Endothelial cell of umbilical vein (primary cell): ENCODE measurements around the gene SH3BP5. TPM values are rescaled to one million over a fixed set of nuclear protein-coding genes. Genes with fewer than 3 reads are reported as not detected.

Experiments
- BruUV-seq: library from RNA; stranded (reverse); fragments of 400-500 nt; replicated peaks from 2 replicates; lab custom pipeline; 2021; lab: Mats Ljungman, UMichigan
- CTCF ChIA-PET: fragments of 300-600, 350-600 bp; sonication (Branson Sonifier 250); formaldehyde crosslinking; loops from one replicate; lab custom pipeline; 2021; ENCODE audit warnings: antibody characterized with exemption, inconsistent platforms; lab: Charles Lee
- POLR2A ChIA-PET: fragments of 300-600, 350-600 bp; sonication (Branson Sonifier 250); formaldehyde crosslinking; loops from one replicate; lab custom pipeline; 2021; ENCODE audit warnings: antibody characterized with exemption, inconsistent platforms; lab: Charles Lee
- DNase-seq: peaks from one replicate; pipeline ENCODE4 v3.0.0-alpha.2; 2011; ENCODE audit warnings: low read depth, low spot score
- FAIRE-seq: peaks from 2 replicates; lab custom pipeline; 2011; peaks lifted over from hg19 to GRCh38; lab: Jason Lieb, UNC
- H2AFZ ChIP-seq: 2 replicates; pipeline ENCODE4 v1.6.0; 2012; ENCODE audit warnings: low read depth, low read length, control low read depth, inconsistent platforms
- H3K27ac ChIP-seq: 2 replicates; pipeline ENCODE4 v1.5.1; 2011; ENCODE audit warnings: low read depth, mild to moderate bottlenecking, control low read depth, low read length, moderate library complexity; ENCODE audit not compliant: insufficient read depth
- H3K27me3 ChIP-seq, 2 experiments: 2 replicates each; pipeline versions ENCODE4 v1.6.0 to v1.6.1; 2011; ENCODE audit warnings: low read length in 2 of 2, mixed read lengths in 1 of 2; ENCODE audit not compliant: control insufficient read depth in 2 of 2, insufficient read depth in 2 of 2
- H3K36me3 ChIP-seq, 2 experiments: 2 replicates in 1 of 2; 3 replicates in 1 of 2; pipeline ENCODE4 v1.5.1; 2011; ENCODE audit warnings: low read length in 2 of 2, mild to moderate bottlenecking in 1 of 2, moderate library complexity in 1 of 2; ENCODE audit not compliant: control insufficient read depth in 2 of 2, insufficient read depth in 2 of 2; ENCODE audit errors: extremely low read depth in 1 of 2
- H3K4me1 ChIP-seq: 3 replicates; pipeline ENCODE4 v1.5.1; 2011; ENCODE audit warnings: mild to moderate bottlenecking, low read length; ENCODE audit not compliant: control insufficient read depth, insufficient read depth; ENCODE audit errors: extremely low read depth
- H3K4me2 ChIP-seq: 2 replicates; pipeline ENCODE4 v1.6.1; 2011; ENCODE audit warnings: low read length, control low read depth, mixed read lengths; ENCODE audit not compliant: insufficient read depth
- H3K4me3 ChIP-seq, 3 experiments: fragments of 200-600 bp in 1 of 3; sonication (generic), shearing (Covaris generic) in 1 of 3; replicated peaks in 1 of 3; 2 replicates each; pipeline ENCODE4 v1.5.1; 2011 to 2016; ENCODE audit warnings: control low read depth in 3 of 3, low read length in 3 of 3, mild to moderate bottlenecking in 2 of 3, inconsistent platforms in 1 of 3, low read depth in 1 of 3, moderate library complexity in 1 of 3; ENCODE audit not compliant: insufficient read depth in 1 of 3
- H3K79me2 ChIP-seq: 2 replicates; pipeline ENCODE4 v1.6.0; 2012; ENCODE audit warnings: low read length, inconsistent platforms; ENCODE audit not compliant: control insufficient read depth, insufficient read depth
- H3K9ac ChIP-seq: replicated peaks from 2 replicates; pipeline ENCODE3; 2011; ENCODE audit warnings: low read length, control low read depth; ENCODE audit not compliant: insufficient read depth; ENCODE audit errors: extremely low read depth
- H3K9me1 ChIP-seq: replicated peaks from 3 replicates; pipeline ENCODE4 v1.6.0; 2011; ENCODE audit warnings: mild to moderate bottlenecking, low read length; ENCODE audit not compliant: control insufficient read depth, insufficient read depth; ENCODE audit errors: extremely low read depth
- H3K9me3 ChIP-seq: replicated peaks from 2 replicates; pipeline ENCODE4 v1.5.1; 2012; ENCODE audit warnings: low read length, inconsistent platforms; ENCODE audit not compliant: control insufficient read depth, insufficient read depth
- H4K20me1 ChIP-seq: replicated peaks from 2 replicates; pipeline ENCODE3; 2011; ENCODE audit warnings: mild to moderate bottlenecking, low read length; ENCODE audit not compliant: control insufficient read depth, insufficient read depth; ENCODE audit errors: extremely low read depth
- CTCF ChIP-seq, 2 donors: IDR thresholded peaks; 1 replicate in 1 of 2; 2 replicates in 1 of 2; pipeline ENCODE4 v1.5.1; 2011; ENCODE audit warnings: low read length in 2 of 2, mild to moderate bottlenecking in 2 of 2, moderate library complexity in 2 of 2, control low read depth in 1 of 2, inconsistent platforms in 1 of 2, low read depth in 1 of 2; ENCODE audit not compliant: insufficient read depth in 1 of 2; ENCODE audit errors: extremely low read depth in 1 of 2
- EZH2 ChIP-seq: IDR thresholded peaks from 2 replicates; pipeline ENCODE4 v1.6.1; 2012; ENCODE audit warnings: borderline replicate concordance, low read depth, mild to moderate bottlenecking, moderate library complexity, low read length, inconsistent platforms; ENCODE audit not compliant: severe bottlenecking
- FOS ChIP-seq: IDR thresholded peaks from 2 replicates; pipeline ENCODE4 v1.6.1; 2011; ENCODE audit warnings: mild to moderate bottlenecking, low read length, moderate library complexity, borderline replicate concordance; ENCODE audit not compliant: insufficient read depth
- GATA2 ChIP-seq: IDR thresholded peaks from 2 replicates; pipeline ENCODE4 v1.7.0; 2011; ENCODE audit warnings: low read depth, mild to moderate bottlenecking, moderate library complexity, mixed read lengths, low read length; ENCODE audit not compliant: insufficient read length, insufficient read depth
- JUN ChIP-seq: IDR thresholded peaks from 2 replicates; pipeline ENCODE4 v1.6.1; 2011; ENCODE audit warnings: borderline replicate concordance, low read depth; ENCODE audit not compliant: insufficient read length, insufficient read depth
- MAX ChIP-seq: IDR thresholded peaks from 2 replicates; pipeline ENCODE4 v1.6.1; 2011; ENCODE audit not compliant: insufficient read depth, insufficient read length
- MYC ChIP-seq: IDR thresholded peaks from one replicate; pipeline ENCODE4 v1.6.1; 2011; ENCODE audit warnings: mild to moderate bottlenecking, low read depth, low read length
- POLR2A ChIP-seq: IDR thresholded peaks from 2 replicates; pipeline ENCODE4 v1.6.1; 2012; ENCODE audit warnings: low read depth, mild to moderate bottlenecking, control low read depth, low read length
- POLR2AphosphoS5 ChIP-seq: IDR thresholded peaks from 2 replicates; pipeline ENCODE4 v1.6.1; 2012; ENCODE audit warnings: low read depth, mild to moderate bottlenecking, control low read depth, low read length, moderate library complexity; ENCODE audit not compliant: insufficient read depth
- dilution Hi-C: fragments of 300-500 bp; cut with MboI; formaldehyde crosslinking; loops from one replicate; pipeline ENCODE4 v1.15.0; 2019; ENCODE audit warnings: low sequenced_read_pairs; ENCODE audit not compliant: extremely low pct_ligation_motif_present
- intact Hi-C: fragments of 100-400 bp; cut with micrococcal nuclease; formaldehyde crosslinking; loops from one replicate; pipeline ENCODE4 v1.10.0; 2022
- polyA plus RNA-seq, 4 experiments: library from polyadenylated mRNA; depleted of rRNA in 3 of 4; stranded (reverse) in 3 of 4; unstranded in 1 of 4; fragments of >200 nt; gene quantifications; 2 replicates each; pipeline versions ENCODE4 v1.2.1 to v1.2.3, GENCODE V29; 2011 to 2012; ENCODE audit warnings: missing spikeins in 1 of 4
- total RNA-seq: library from RNA; stranded (reverse); gene quantifications from 2 replicates; pipeline ENCODE4 v1.2.3, GENCODE V29; 2021

The SH3BP5 gene
- total and polyA plus RNA-seq, 2 donors (not counting 3 experiments of a cell fraction or from before 2014, with no cell fraction given), result 35.3 to 76.3 TPM

DNA sequence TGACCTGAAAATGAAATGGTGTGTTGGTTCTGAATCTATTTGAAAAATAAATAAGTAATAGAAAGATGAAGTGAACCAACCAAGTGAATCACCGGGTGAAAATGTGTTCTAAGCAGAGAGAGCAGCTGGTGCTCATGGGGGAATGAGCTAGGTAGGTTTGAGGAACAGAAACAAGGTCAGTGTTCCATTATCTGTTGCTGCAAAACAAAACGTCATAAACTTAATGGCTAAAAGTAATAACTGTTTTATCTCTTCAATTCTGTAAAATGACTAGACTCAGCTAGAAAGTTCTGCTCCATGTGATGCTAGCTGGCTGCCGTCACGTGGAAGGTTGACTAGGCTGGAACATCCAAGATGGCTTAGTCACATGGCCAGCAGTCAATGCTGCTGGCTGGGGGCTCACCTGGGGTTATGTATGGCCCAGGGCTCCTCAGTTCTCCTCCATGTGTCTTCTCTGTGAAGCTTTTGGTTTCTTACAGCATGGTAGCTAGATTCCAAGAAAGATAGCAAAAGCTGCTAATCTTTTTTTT, 13.3 kb upstream of the SH3BP5 start:
- Histone ChIP-seq H3K9me3 (no peaks in the 10 kb centered on the region), H3K4me1 (no peaks in the 10 kb centered on the region), H3K4me2 (no peak overlapping the region), H2AFZ (no peak overlapping the region), H3K27ac (no peak overlapping the region), H3K9ac (no peak overlapping the region), H3K27me3 (peaks cover 0 to 3% of the 10 kb centered on the region in 2 experiments), H3K9me1 (no peaks in the 10 kb centered on the region), H3K4me3 (no peak overlapping the region), H4K20me1 (no peaks in the 10 kb centered on the region), H3K36me3 (no peaks in the 10 kb centered on the region), H3K79me2 (no peaks in the 10 kb centered on the region)
- dilution Hi-C loops (no loop called here), intact Hi-C loops (no loop called here)
- TF ChIP-seq POLR2AphosphoS5 (no peak), FOS (no peak), JUN (no peak), GATA2 (no peak), POLR2A (no peak), CTCF (IDR thresholded peaks at IDR 0.05; ENCODE audit: extremely low read depth in 1 of 2, insufficient read depth in 1 of 2, low read depth in 1 of 2, low read length in 2 of 2) (no peak), MAX (no peak), EZH2 (no peak), MYC (no peak)
- ChIA-PET POLR2A (no interaction called here), CTCF (interaction anchor here (0.7 to 2.1 kb wide), 4 partner anchors 10 to 119 kb away, joined by 3 to 12 read pairs (median 6); partner anchors contain the start of gene SH3BP5)
- BruUV-seq, result no TSS peak
- DNase-seq (no peak), FAIRE-seq (no peak)
